Keratinocyte (primary cell): Measurements from ENCODE around the gene SRPK2. TPM values are rescaled to one million over a fixed set of nuclear protein-coding genes. Genes with fewer than 3 reads are reported as not detected.
"Not testable (repeated sequence)": the region's sequence is repeated elsewhere in the genome, so short reads cannot be mapped to it uniquely, and the experiment has no call there.

Source experiments
- DNase-seq: peaks from one replicate; pipeline ENCODE4 v3.0.0-alpha.2; 2011; ENCODE audit warnings: low read depth, missing footprints, low spot score
- FAIRE-seq: peaks from 2 replicates; lab custom pipeline; 2011; peaks lifted over from hg19 to GRCh38; lab: Jason Lieb, UNC
- H2AFZ ChIP-seq: 2 replicates; pipeline ENCODE4 v1.6.0; 2012; ENCODE audit warnings: low read length, control low read depth, inconsistent platforms; ENCODE audit not compliant: control insufficient read depth
- H3K27ac ChIP-seq: 2 replicates; pipeline ENCODE4 v1.5.1; 2011; ENCODE audit warnings: low read length; ENCODE audit not compliant: control insufficient read depth, insufficient read depth
- H3K27me3 ChIP-seq: 3 replicates; pipeline ENCODE4 v1.6.0; 2011; ENCODE audit warnings: low read length; ENCODE audit not compliant: control insufficient read depth, insufficient read depth; ENCODE audit errors: extremely low read depth
- H3K36me3 ChIP-seq, 2 experiments: 2 replicates in 1 of 2; 3 replicates in 1 of 2; pipeline ENCODE4 v1.5.1; 2011; ENCODE audit warnings: low read length in 2 of 2, mild to moderate bottlenecking in 1 of 2; ENCODE audit not compliant: control insufficient read depth in 2 of 2, insufficient read depth in 2 of 2; ENCODE audit errors: extremely low read depth in 1 of 2
- H3K4me1 ChIP-seq: 3 replicates; pipeline ENCODE4 v1.5.1; 2011; ENCODE audit warnings: low read length; ENCODE audit not compliant: control insufficient read depth, insufficient read depth; ENCODE audit errors: extremely low read depth
- H3K4me2 ChIP-seq: 3 replicates; pipeline ENCODE4 v1.6.0; 2011; ENCODE audit warnings: low read depth, low read length; ENCODE audit not compliant: control insufficient read depth, insufficient read depth; ENCODE audit errors: extremely low read depth
- H3K4me3 ChIP-seq, 3 experiments: fragments of 200-600 bp in 1 of 3; sonication (generic) in 1 of 3; 2 replicates in 2 of 3; 3 replicates in 1 of 3; pipeline ENCODE4 v1.5.1; 2011 to 2016; ENCODE audit warnings: low read length in 3 of 3, mild to moderate bottlenecking in 3 of 3, control low read depth in 2 of 3, inconsistent platforms in 1 of 3, low read depth in 1 of 3, mixed read lengths in 1 of 3, mixed run types in 1 of 3, moderate library complexity in 1 of 3; ENCODE audit not compliant: control insufficient read depth in 2 of 3, insufficient read depth in 2 of 3; ENCODE audit errors: extremely low read depth in 1 of 3
- H3K79me2 ChIP-seq: 2 replicates; pipeline ENCODE4 v1.6.0; 2012; ENCODE audit warnings: low read length; ENCODE audit not compliant: control insufficient read depth, insufficient read depth
- H3K9ac ChIP-seq: 3 replicates; pipeline ENCODE4 v1.6.0; 2011; ENCODE audit warnings: low read length; ENCODE audit not compliant: control insufficient read depth, insufficient read depth; ENCODE audit errors: extremely low read depth
- H3K9me1 ChIP-seq: 3 replicates; pipeline ENCODE4 v1.6.0; 2011; ENCODE audit warnings: low read length; ENCODE audit not compliant: control insufficient read depth, insufficient read depth; ENCODE audit errors: extremely low read depth
- H3K9me3 ChIP-seq: 2 replicates; pipeline ENCODE4 v1.5.1; 2012; ENCODE audit warnings: low read depth, low read length; ENCODE audit not compliant: control insufficient read depth
- H4K20me1 ChIP-seq: 3 replicates; pipeline ENCODE4 v1.6.0; 2011; ENCODE audit warnings: low read length; ENCODE audit not compliant: control insufficient read depth, insufficient read depth; ENCODE audit errors: extremely low read depth
- EZH2 ChIP-seq: IDR thresholded peaks from one replicate; pipeline ENCODE4 v1.6.1; 2012; ENCODE audit warnings: inconsistent platforms, mild to moderate bottlenecking, low read length, moderate library complexity
- dilution Hi-C: fragments of 300-500 bp; cut with MboI; formaldehyde crosslinking; loops from one replicate; pipeline ENCODE4 v1.7.0; 2020; ENCODE audit warnings: low sequenced_read_pairs; ENCODE audit not compliant: extremely low pct_ligation_motif_present
- polyA plus RNA-seq, 5 experiments: library from polyadenylated mRNA; depleted of rRNA in 3 of 5; stranded (reverse) in 3 of 5; stranded (forward) in 1 of 5; unstranded in 1 of 5; fragments of >200 nt; gene quantifications; 1 replicate in 1 of 5; 2 replicates in 3 of 5; 3 replicates in 1 of 5; pipeline versions ENCODE4 v1.2.1 to v1.2.3, GENCODE V29; 2011 to 2012; ENCODE audit warnings: missing spikeins in 2 of 5, low read depth in 1 of 5, low replicate concordance in 1 of 5
- TF ChIP-seq, protein P1 (sequence below), 3 experiments: IDR thresholded peaks in 1 of 3; conservative IDR thresholded peaks in 1 of 3; optimal IDR thresholded peaks in 1 of 3; 2 replicates in 2 of 3; 3 replicates in 1 of 3; pipeline versions ENCODE3 to v1.5.1; 2011; ENCODE audit warnings: low read length in 3 of 3, mild to moderate bottlenecking in 3 of 3, moderate library complexity in 2 of 3, control low read depth in 1 of 3, inconsistent platforms in 1 of 3; ENCODE audit not compliant: insufficient read depth in 2 of 3; ENCODE audit errors: extremely low read depth in 1 of 3

SRPK2 gene
- polyA plus RNA-seq, 1 donor (not counting 4 experiments of a cell fraction or from before 2014, with no cell fraction given): 40.2 TPM

DNA sequence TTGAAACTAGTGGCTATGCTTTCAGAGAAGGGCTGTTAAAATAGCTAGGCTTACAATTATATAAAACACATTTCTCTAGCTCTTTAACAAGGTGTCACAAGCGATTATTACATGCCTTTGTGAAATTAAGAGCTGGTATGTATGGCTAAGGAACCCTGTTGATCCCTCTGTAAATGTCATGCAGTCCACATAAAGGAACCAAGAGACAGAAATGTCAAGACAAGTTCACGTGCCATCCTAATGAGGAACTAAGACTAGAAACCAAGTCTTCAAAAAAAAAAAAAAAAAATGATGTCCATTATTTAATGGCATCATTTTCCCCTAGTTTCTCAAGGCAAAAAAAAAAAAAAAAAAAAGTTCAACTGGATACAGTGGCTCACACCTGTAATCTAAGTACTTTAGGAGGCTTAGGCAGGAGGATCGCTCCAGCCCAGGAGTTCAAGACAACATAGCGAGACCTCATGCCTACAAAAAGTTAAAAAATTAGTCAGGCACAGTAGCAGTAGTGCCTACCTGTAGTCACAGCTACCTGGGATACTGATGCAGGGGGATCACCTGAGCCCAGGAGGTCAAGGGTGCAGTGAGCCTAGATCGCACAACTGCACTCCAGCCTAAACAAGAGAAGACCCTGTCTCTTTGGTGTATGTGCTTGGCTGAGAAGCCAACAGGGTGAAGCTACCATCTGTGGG is 63.4 kb downstream of the SRPK2 start:
- Histone ChIP-seq H3K9me3 (no peaks in the 10 kb centered on the region), H3K79me2 (peaks cover 72% of the 10 kb centered on the region), H3K9ac (no peak overlapping the region), H3K4me1 (no peaks in the 10 kb centered on the region), H3K27ac (no peak overlapping the region), H4K20me1 (no peaks in the 10 kb centered on the region), H3K27me3 (no peaks in the 10 kb centered on the region), H3K9me1 (no peaks in the 10 kb centered on the region), H3K4me2 (no peak overlapping the region), H3K4me3 (no peak overlapping the region), H3K36me3 (no peaks in the 10 kb centered on the region), H2AFZ (no peak overlapping the region)
- FAIRE-seq (no peak), DNase-seq (no peak)
- dilution Hi-C loops: no loop called here
- TF ChIP-seq EZH2: no peak
- TF ChIP-seq, protein P1, sequence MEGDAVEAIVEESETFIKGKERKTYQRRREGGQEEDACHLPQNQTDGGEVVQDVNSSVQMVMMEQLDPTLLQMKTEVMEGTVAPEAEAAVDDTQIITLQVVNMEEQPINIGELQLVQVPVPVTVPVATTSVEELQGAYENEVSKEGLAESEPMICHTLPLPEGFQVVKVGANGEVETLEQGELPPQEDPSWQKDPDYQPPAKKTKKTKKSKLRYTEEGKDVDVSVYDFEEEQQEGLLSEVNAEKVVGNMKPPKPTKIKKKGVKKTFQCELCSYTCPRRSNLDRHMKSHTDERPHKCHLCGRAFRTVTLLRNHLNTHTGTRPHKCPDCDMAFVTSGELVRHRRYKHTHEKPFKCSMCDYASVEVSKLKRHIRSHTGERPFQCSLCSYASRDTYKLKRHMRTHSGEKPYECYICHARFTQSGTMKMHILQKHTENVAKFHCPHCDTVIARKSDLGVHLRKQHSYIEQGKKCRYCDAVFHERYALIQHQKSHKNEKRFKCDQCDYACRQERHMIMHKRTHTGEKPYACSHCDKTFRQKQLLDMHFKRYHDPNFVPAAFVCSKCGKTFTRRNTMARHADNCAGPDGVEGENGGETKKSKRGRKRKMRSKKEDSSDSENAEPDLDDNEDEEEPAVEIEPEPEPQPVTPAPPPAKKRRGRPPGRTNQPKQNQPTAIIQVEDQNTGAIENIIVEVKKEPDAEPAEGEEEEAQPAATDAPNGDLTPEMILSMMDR (optimal IDR thresholded peaks at IDR 0.05 in 1 of 3, IDR thresholded peaks at IDR 0.05 in 1 of 3, conservative IDR thresholded peaks at IDR 0.05 in 1 of 3; ENCODE audit: extremely low read depth in 1 of 3, insufficient read depth in 2 of 3, low read length in 3 of 3): no peak

DNA sequence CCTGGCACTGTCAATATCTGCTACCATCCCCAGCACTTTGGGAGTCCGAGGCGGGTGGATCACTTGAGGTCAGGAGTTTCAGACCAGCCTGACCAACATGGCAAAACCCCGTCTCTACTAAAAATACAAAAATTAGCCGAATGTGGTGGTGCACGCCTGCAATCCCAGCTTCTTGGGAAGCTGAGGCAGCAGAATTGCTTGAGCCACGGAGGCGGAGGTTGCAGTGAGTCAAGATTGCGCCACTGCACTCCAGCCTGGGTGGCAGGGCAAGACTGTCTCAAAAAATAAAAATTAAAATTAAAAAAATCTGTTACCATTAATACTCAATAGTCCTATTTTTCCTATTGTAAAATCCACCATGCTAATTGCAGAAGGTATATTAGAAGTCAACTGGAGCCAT is 64.1 kb downstream of the SRPK2 start:
- H3K9ac ChIP-seq, H3K4me3 ChIP-seq, H4K20me1 ChIP-seq, DNase-seq, H3K27me3 ChIP-seq, H3K4me1 ChIP-seq, H3K9me3 ChIP-seq, H3K36me3 ChIP-seq, H2AFZ ChIP-seq, dilution Hi-C loops, H3K9me1 ChIP-seq, FAIRE-seq, H3K4me2 ChIP-seq, H3K27ac ChIP-seq: not testable (repeated sequence)
- peaks cover 74% of the 10 kb centered on the region for H3K79me2 ChIP-seq

DNA sequence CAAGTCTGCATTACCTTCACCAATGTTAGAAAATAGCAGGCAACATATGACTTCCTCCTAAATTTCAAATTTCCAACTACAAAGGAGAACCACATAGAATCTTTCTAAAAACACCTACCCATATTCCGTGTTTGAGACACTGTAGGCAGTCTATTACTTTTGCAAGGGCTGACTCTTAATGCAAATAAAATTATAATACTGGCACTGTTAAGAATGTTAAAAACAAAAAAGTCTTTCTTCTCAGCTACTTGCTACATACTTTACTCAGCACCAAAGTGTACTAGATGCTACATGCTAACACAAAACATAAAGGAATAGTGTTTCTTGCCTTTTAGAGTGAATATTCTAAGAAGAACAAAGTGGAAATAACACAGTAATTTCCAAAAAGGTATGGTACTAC is 65.4 kb downstream of the SRPK2 start:
- H3K36me3 ChIP-seq: no peaks in the 10 kb centered on the region
- no peak overlapping the region for H3K9ac ChIP-seq
- H2AFZ ChIP-seq: no peak overlapping the region
- no peak overlapping the region for H3K4me3 ChIP-seq
- DNase-seq: no peak
- TF ChIP-seq, protein P1 (optimal IDR thresholded peaks at IDR 0.05 in 1 of 3, IDR thresholded peaks at IDR 0.05 in 1 of 3, conservative IDR thresholded peaks at IDR 0.05 in 1 of 3; ENCODE audit: extremely low read depth in 1 of 3, insufficient read depth in 2 of 3, low read length in 3 of 3): no peak
- no peaks in the 10 kb centered on the region for H3K9me1 ChIP-seq
- no peaks in the 10 kb centered on the region for H3K27me3 ChIP-seq
- dilution Hi-C loops: no loop called here
- no peaks in the 10 kb centered on the region for H4K20me1 ChIP-seq
- no peak overlapping the region for H3K4me2 ChIP-seq
- no peak overlapping the region for H3K27ac ChIP-seq
- peaks cover 73% of the 10 kb centered on the region for H3K79me2 ChIP-seq
- no peak for FAIRE-seq
- no peaks in the 10 kb centered on the region for H3K4me1 ChIP-seq
- H3K9me3 ChIP-seq: no peaks in the 10 kb centered on the region
